ENCODE data around the gene NEDD4L. TPM values are rescaled to one million over a fixed set of nuclear protein-coding genes. Genes with fewer than 3 reads are reported as not detected.
"Not testable (repeated sequence)": the region's sequence is repeated elsewhere in the genome, so short reads cannot be mapped to it uniquely, and the experiment has no call there.

NEDD4L gene
- total RNA-seq, 2 experiments from 2014 or later: 3.4 to 4.3 TPM

GRCh38 chr18:58264075-58264474, 220.0 kb downstream of the NEDD4L start:
- no peaks in the 10 kb centered on the region for H3K9me3 Mint-ChIP-seq (ENCODE audit: insufficient read depth)
- no peak overlapping the region for H3K4me3 Mint-ChIP-seq
- ATAC-seq: no peak
- ChIA-PET CTCF (interaction anchor here (1.7 kb wide), 1 partner anchor 14 kb away, joined by 4 read pairs; no protein-coding TSS in a partner anchor), POLR2A (no interaction called here)
- H3K36me3 Mint-ChIP-seq (ENCODE audit: low read depth): no peaks in the 10 kb centered on the region
- peaks cover 5% of the 10 kb centered on the region for H3K27me3 Mint-ChIP-seq (ENCODE audit: low read depth)
- H3K4me1 Mint-ChIP-seq (ENCODE audit: low read depth): no peaks in the 10 kb centered on the region
- no peak for DNase-seq
- H3K27ac Mint-ChIP-seq: no peak overlapping the region

- H3K4me3 Mint-ChIP-seq: no peak overlapping the region
- no peaks in the 10 kb centered on the region for H3K4me1 Mint-ChIP-seq (ENCODE audit: low read depth)
- H3K27me3 Mint-ChIP-seq (ENCODE audit: low read depth): peaks cover 5% of the 10 kb centered on the region
- no peaks in the 10 kb centered on the region for H3K36me3 Mint-ChIP-seq (ENCODE audit: low read depth)
- ATAC-seq (no peak), DNase-seq (no peak)
- no peaks in the 10 kb centered on the region for H3K9me3 Mint-ChIP-seq (ENCODE audit: insufficient read depth)
- ChIA-PET POLR2A (no interaction called here), CTCF (no interaction called here)
- no peak overlapping the region for H3K27ac Mint-ChIP-seq
These were observed 220.8 kb downstream of the NEDD4L start for GRCh38 chr18:58264840-58265239.

GRCh38 chr18:58265489-58265888, 221.5 kb downstream of the NEDD4L start:
- DNase-seq; POLR2A ChIA-PET; H3K27ac Mint-ChIP-seq; H3K27me3 Mint-ChIP-seq (ENCODE audit: low read depth); ATAC-seq; H3K9me3 Mint-ChIP-seq (ENCODE audit: insufficient read depth); H3K4me3 Mint-ChIP-seq; H3K4me1 Mint-ChIP-seq (ENCODE audit: low read depth); H3K36me3 Mint-ChIP-seq (ENCODE audit: low read depth); CTCF ChIA-PET: not testable (repeated sequence)

- ChIA-PET POLR2A (interaction anchor here (1.0 kb wide), 1 partner anchor 672 kb away, joined by 3 read pairs; no protein-coding TSS in a partner anchor), CTCF (interaction anchor here (0.6 kb wide), 1 partner anchor 15 kb away, joined by 3 read pairs; no protein-coding TSS in a partner anchor)
- H3K4me1 Mint-ChIP-seq (ENCODE audit: low read depth): no peaks in the 10 kb centered on the region
- ATAC-seq (no peak), DNase-seq (no peak)
- no peak overlapping the region for H3K27ac Mint-ChIP-seq
- no peaks in the 10 kb centered on the region for H3K36me3 Mint-ChIP-seq (ENCODE audit: low read depth)
- no peak overlapping the region for H3K4me3 Mint-ChIP-seq
- H3K27me3 Mint-ChIP-seq (ENCODE audit: low read depth): peaks cover 5% of the 10 kb centered on the region
- no peaks in the 10 kb centered on the region for H3K9me3 Mint-ChIP-seq (ENCODE audit: insufficient read depth)
These were observed 222.3 kb downstream of the NEDD4L start for GRCh38 chr18:58266291-58266690.

- Mint-ChIP-seq H3K27ac (no peak overlapping the region), H3K9me3 (ENCODE audit: insufficient read depth) (no peaks in the 10 kb centered on the region), H3K27me3 (ENCODE audit: low read depth) (peaks cover 5% of the 10 kb centered on the region), H3K36me3 (ENCODE audit: low read depth) (no peaks in the 10 kb centered on the region), H3K4me1 (ENCODE audit: low read depth) (peaks cover 3% of the 10 kb centered on the region), H3K4me3 (no peak overlapping the region)
- POLR2A ChIA-PET: no interaction called here
- ATAC-seq (no peak), DNase-seq (no peak)
- CTCF ChIA-PET: no interaction called here
These were observed 223.5 kb downstream of the NEDD4L start for GRCh38 chr18:58267493-58267892.

GRCh38 chr18:58268849-58269248, 224.8 kb downstream of the NEDD4L start:
- ATAC-seq (no peak), DNase-seq (no peak)
- ChIA-PET CTCF (no interaction called here), POLR2A (no interaction called here)
- H3K9me3 Mint-ChIP-seq (ENCODE audit: insufficient read depth): no peaks in the 10 kb centered on the region
- no peaks in the 10 kb centered on the region for H3K36me3 Mint-ChIP-seq (ENCODE audit: low read depth)
- H3K27ac Mint-ChIP-seq: no peak overlapping the region
- H3K4me1 Mint-ChIP-seq (ENCODE audit: low read depth): peaks cover 11% of the 10 kb centered on the region
- H3K4me3 Mint-ChIP-seq: no peak overlapping the region
- peaks cover 5% of the 10 kb centered on the region for H3K27me3 Mint-ChIP-seq (ENCODE audit: low read depth)

- no peak for ATAC-seq
- CTCF ChIA-PET: no interaction called here
These were observed 225.9 kb downstream of the NEDD4L start for GRCh38 chr18:58269931-58270330.

GRCh38 chr18:58270396-58270795, 226.4 kb downstream of the NEDD4L start:
- H3K27ac Mint-ChIP-seq: no peak overlapping the region
- H3K4me1 Mint-ChIP-seq (ENCODE audit: low read depth): peaks cover 11% of the 10 kb centered on the region
- no peaks in the 10 kb centered on the region for H3K9me3 Mint-ChIP-seq (ENCODE audit: insufficient read depth)
- ATAC-seq (no peak), DNase-seq (no peak)
- H3K4me3 Mint-ChIP-seq: no peak overlapping the region
- peaks cover 5% of the 10 kb centered on the region for H3K27me3 Mint-ChIP-seq (ENCODE audit: low read depth)
- ChIA-PET POLR2A (no interaction called here), CTCF (no interaction called here)
- no peaks in the 10 kb centered on the region for H3K36me3 Mint-ChIP-seq (ENCODE audit: low read depth)

More at GRCh38 chr18:58269931-58270330, 225.9 kb downstream of the NEDD4L start:
- Mint-ChIP-seq H3K9me3 (ENCODE audit: insufficient read depth) (no peaks in the 10 kb centered on the region), H3K27me3 (ENCODE audit: low read depth) (peaks cover 5% of the 10 kb centered on the region), H3K4me3 (no peak overlapping the region), H3K27ac (no peak overlapping the region), H3K36me3 (ENCODE audit: low read depth) (no peaks in the 10 kb centered on the region), H3K4me1 (ENCODE audit: low read depth) (peaks cover 11% of the 10 kb centered on the region)
- DNase-seq: no peak
- POLR2A ChIA-PET: no interaction called here

GRCh38 chr18:58271770-58272169, 227.7 kb downstream of the NEDD4L start:
- ChIA-PET POLR2A (no interaction called here), CTCF (no interaction called here)
- Mint-ChIP-seq H3K36me3 (ENCODE audit: low read depth) (no peaks in the 10 kb centered on the region), H3K9me3 (ENCODE audit: insufficient read depth) (no peaks in the 10 kb centered on the region), H3K4me3 (no peak overlapping the region), H3K27ac (no peak overlapping the region), H3K4me1 (ENCODE audit: low read depth) (peaks cover 11% of the 10 kb centered on the region), H3K27me3 (ENCODE audit: low read depth) (peaks cover 5% of the 10 kb centered on the region)
- no peak for ATAC-seq
- no peak for DNase-seq

- Mint-ChIP-seq H3K4me1 (ENCODE audit: low read depth) (peaks cover 11% of the 10 kb centered on the region), H3K27me3 (ENCODE audit: low read depth) (peaks cover 5% of the 10 kb centered on the region), H3K4me3 (no peak overlapping the region), H3K36me3 (ENCODE audit: low read depth) (no peaks in the 10 kb centered on the region), H3K9me3 (ENCODE audit: insufficient read depth) (no peaks in the 10 kb centered on the region), H3K27ac (no peak overlapping the region)
- POLR2A ChIA-PET: no interaction called here
- no peak for DNase-seq
- CTCF ChIA-PET: no interaction called here
- no peak for ATAC-seq
These were observed 228.2 kb downstream of the NEDD4L start for GRCh38 chr18:58272209-58272608.

- POLR2A ChIA-PET: no interaction called here
- Mint-ChIP-seq H3K36me3 (ENCODE audit: low read depth) (no peaks in the 10 kb centered on the region), H3K9me3 (ENCODE audit: insufficient read depth) (no peaks in the 10 kb centered on the region), H3K27ac (no peak overlapping the region), H3K4me3 (no peak overlapping the region), H3K4me1 (ENCODE audit: low read depth) (peaks cover 11% of the 10 kb centered on the region), H3K27me3 (ENCODE audit: low read depth) (peaks cover 2% of the 10 kb centered on the region)
- no peak for ATAC-seq
- CTCF ChIA-PET: interaction anchor here (0.9 kb wide), 1 partner anchor 30 kb away, joined by 3 read pairs; no protein-coding TSS in a partner anchor
- DNase-seq: no peak
These were observed 228.9 kb downstream of the NEDD4L start for GRCh38 chr18:58272779-58273435.

GRCh38 chr18:58275176-58275575, 231.2 kb downstream of the NEDD4L start:
- H3K4me1 Mint-ChIP-seq (ENCODE audit: low read depth): peaks cover 11% of the 10 kb centered on the region
- ChIA-PET CTCF (no interaction called here), POLR2A (no interaction called here)
- ATAC-seq (no peak), DNase-seq (no peak)
- H3K36me3 Mint-ChIP-seq (ENCODE audit: low read depth): no peaks in the 10 kb centered on the region
- H3K4me3 Mint-ChIP-seq: no peak overlapping the region
- H3K9me3 Mint-ChIP-seq (ENCODE audit: insufficient read depth): no peaks in the 10 kb centered on the region
- no peak overlapping the region for H3K27ac Mint-ChIP-seq
- no peaks in the 10 kb centered on the region for H3K27me3 Mint-ChIP-seq (ENCODE audit: low read depth)
